HL-60 (cell line): ENCODE measurements around the gene FGF22.

Source experiments
- CTCF ChIP-seq: IDR thresholded peaks from one replicate; pipeline ENCODE4 v1.5.1; 2011; ENCODE audit warnings: low read length, control low read depth, inconsistent platforms; ENCODE audit not compliant: insufficient read depth
- GABPA ChIP-seq: IDR thresholded peaks from 2 replicates; pipeline ENCODE4 v1.6.1; 2012; ENCODE audit warnings: low read depth
- POLR2AphosphoS5 ChIP-seq: IDR thresholded peaks from 2 replicates; pipeline ENCODE4 v1.6.1; 2012; ENCODE audit warnings: low read depth
- REST ChIP-seq: IDR thresholded peaks from 2 replicates; pipeline ENCODE4 v1.6.1; 2012; ENCODE audit warnings: low read depth; ENCODE audit not compliant: insufficient replicate concordance
- SPI1 ChIP-seq: IDR thresholded peaks from 2 replicates; pipeline ENCODE4 v1.6.1; 2012; ENCODE audit warnings: low read depth, mild to moderate bottlenecking, borderline replicate concordance

GRCh38 chr19:621819-622218, 17.9 kb upstream of the FGF22 start:
- TF ChIP-seq CTCF (no peak), REST (no peak), POLR2AphosphoS5 (no peak), GABPA (no peak), SPI1 (no peak)
